GM23338 (cell line): ENCODE measurements around the gene XPO4. TPM values are rescaled to one million over a fixed set of nuclear protein-coding genes. Genes with fewer than 3 reads are reported as not detected.

Source experiments
- ATAC-seq: fragments of 200-7000 bp; cut with Tn5 transposase; 3 replicates; pipeline ENCODE4 v1.9.1; 2020
- DNase-seq: peaks from one replicate; pipeline ENCODE4 v3.0.0-alpha.2; 2015; ENCODE audit warnings: low spot score
- H2AFZ ChIP-seq: fragments of 200-600 bp; sonication (generic); 2 replicates; pipeline ENCODE4 v1.8.0; 2016; ENCODE audit warnings: antibody characterized with exemption, mild to moderate bottlenecking, moderate library complexity
- H3F3A ChIP-seq: fragments of 200-600 bp; sonication (generic); replicated peaks from 2 replicates; pipeline ENCODE4 v1.8.0; 2017; ENCODE audit warnings: antibody characterized with exemption, mixed run types, low read depth
- H3K27ac ChIP-seq: fragments of 200-600 bp; sonication (generic); 2 replicates; pipeline ENCODE4 v1.6.1; 2016; ENCODE audit warnings: low read depth
- H3K27me3 ChIP-seq: fragments of 200-600 bp; sonication (generic); 2 replicates; pipeline ENCODE4 v1.8.0; 2016; ENCODE audit warnings: mild to moderate bottlenecking, mixed run types, moderate library complexity; ENCODE audit not compliant: insufficient read depth
- H3K36me3 ChIP-seq: fragments of 200-600 bp; sonication (generic); 2 replicates; pipeline ENCODE4 v1.8.0; 2016; ENCODE audit warnings: mild to moderate bottlenecking; ENCODE audit not compliant: insufficient read depth
- H3K4me1 ChIP-seq: fragments of 200-600 bp; sonication (generic); 2 replicates; pipeline ENCODE4 v1.8.0; 2016; ENCODE audit warnings: mild to moderate bottlenecking, moderate library complexity; ENCODE audit not compliant: insufficient read depth
- H3K4me2 ChIP-seq: fragments of 200-600 bp; sonication (generic); 2 replicates; pipeline ENCODE4 v1.7.1; 2017; ENCODE audit warnings: mixed run types
- H3K4me3 ChIP-seq: fragments of 200-600 bp; sonication (generic); 2 replicates; pipeline ENCODE4 v1.6.1; 2016; ENCODE audit warnings: mixed run types
- H3K79me2 ChIP-seq: fragments of 200-600 bp; sonication (generic); replicated peaks from 2 replicates; pipeline ENCODE4 v1.8.0; 2017; ENCODE audit warnings: mild to moderate bottlenecking; ENCODE audit not compliant: insufficient read depth
- H3K9me2 ChIP-seq: fragments of 200-600 bp; sonication (generic); 2 replicates; pipeline ENCODE4 v1.8.0; 2017; ENCODE audit not compliant: insufficient read depth
- H4K20me1 ChIP-seq: fragments of 200-600 bp; sonication (generic); replicated peaks from 2 replicates; pipeline ENCODE4 v1.8.0; 2017; ENCODE audit warnings: mild to moderate bottlenecking; ENCODE audit not compliant: insufficient read depth
- H3K27ac Mint-ChIP-seq: 2 replicates; pipeline ENCODE4 v1.8.0; 2020; ENCODE audit warnings: inconsistent platforms, mild to moderate bottlenecking, moderate library complexity, mixed read lengths
- H3K27me3 Mint-ChIP-seq: 3 replicates; pipeline ENCODE4 v1.8.0; 2022; ENCODE audit warnings: low read depth, mild to moderate bottlenecking, moderate library complexity, mixed read lengths, inconsistent platforms; ENCODE audit not compliant: insufficient read depth, poor library complexity
- H3K36me3 Mint-ChIP-seq: 3 replicates; pipeline ENCODE4 v1.8.0; 2021; ENCODE audit warnings: low read depth, mild to moderate bottlenecking, inconsistent platforms, moderate library complexity, mixed read lengths
- H3K4me1 Mint-ChIP-seq: 3 replicates; pipeline ENCODE4 v1.8.0; 2020; ENCODE audit warnings: mild to moderate bottlenecking, inconsistent platforms, mixed read lengths
- H3K4me3 Mint-ChIP-seq: 3 replicates; pipeline ENCODE4 v1.8.0; 2021; ENCODE audit warnings: moderate library complexity, mild to moderate bottlenecking, inconsistent platforms, mixed read lengths
- H3K9me3 Mint-ChIP-seq: 3 replicates; pipeline ENCODE4 v1.8.0; 2020; ENCODE audit warnings: moderate library complexity, mild to moderate bottlenecking, inconsistent platforms, mixed read lengths
- CREB1 ChIP-seq: fragments of 250-450 bp; sonication (Bioruptor Pico); IDR thresholded peaks from 2 replicates; pipeline ENCODE4 v1.5.0; 2020; ENCODE audit warnings: low read depth, mild to moderate bottlenecking, moderate library complexity
- CTCF ChIP-seq, 2 experiments: fragments of 200-600 bp in 1 of 2; sonication (generic) in 1 of 2; conservative IDR thresholded peaks; 2 replicates each; pipeline versions ENCODE4 v1.5.1 to v1.6.1; 2016 to 2017; ENCODE audit warnings: antibody characterized with exemption in 2 of 2, low read depth in 2 of 2, mild to moderate bottlenecking in 2 of 2, moderate library complexity in 1 of 2
- EZH2 ChIP-seq: fragments of 200-600 bp; sonication (generic); IDR thresholded peaks from one replicate; pipeline ENCODE4 v1.8.0; 2017; ENCODE audit warnings: antibody characterized with exemption, mild to moderate bottlenecking, low read depth; ENCODE audit not compliant: unreplicated experiment
- EZH2phosphoT487 ChIP-seq: fragments of 200-600 bp; sonication (generic); IDR thresholded peaks from one replicate; pipeline ENCODE4 v1.8.1; 2018; ENCODE audit warnings: antibody characterized with exemption; ENCODE audit not compliant: unreplicated experiment
- JUNB ChIP-seq: IDR thresholded peaks from one replicate; pipeline ENCODE4 v1.6.1; 2016; ENCODE audit warnings: antibody characterized with exemption; ENCODE audit not compliant: unreplicated experiment
- NANOG ChIP-seq: IDR thresholded peaks from 2 replicates; pipeline ENCODE4 v1.6.1; 2016; ENCODE audit warnings: antibody characterized with exemption, borderline replicate concordance
- POLR2AphosphoS5 ChIP-seq: IDR thresholded peaks from 2 replicates; pipeline ENCODE4 v1.6.1; 2016; ENCODE audit warnings: antibody characterized with exemption, low read depth
- STAT1 ChIP-seq: IDR thresholded peaks from one replicate; pipeline ENCODE4 v1.6.1; 2016; ENCODE audit warnings: antibody characterized with exemption; ENCODE audit not compliant: unreplicated experiment
- ZNF114 ChIP-seq: fragments of 250-450 bp; sonication (Bioruptor Pico); IDR thresholded peaks from 2 replicates; pipeline ENCODE4 v1.5.0; 2020; ENCODE audit warnings: mild to moderate bottlenecking, moderate library complexity
- ZNF462 ChIP-seq: fragments of 250-450 bp; sonication (Bioruptor Pico); IDR thresholded peaks from 2 replicates; pipeline ENCODE4 v1.5.0; 2020; ENCODE audit warnings: mild to moderate bottlenecking, moderate library complexity
- polyA plus RNA-seq: library from polyadenylated mRNA; unstranded; fragments of >200 nt; fragmentation: Nextera tagmentation; extraction: Ambion mirVana; gene quantifications from 2 replicates; pipeline ENCODE4 v1.2.1, GENCODE V29; 2016
- total RNA-seq: library from RNA; depleted of rRNA; stranded (reverse); fragments of >200 nt; shearing (Covaris generic); gene quantifications from 2 replicates; pipeline ENCODE4 v1.2.3, GENCODE V29; 2014
- TF ChIP-seq, protein P1 (sequence below): IDR thresholded peaks from 2 replicates; pipeline ENCODE4 v1.6.1; 2016; ENCODE audit warnings: antibody characterized with exemption
- TF ChIP-seq, protein P2 (sequence below): IDR thresholded peaks from one replicate; pipeline ENCODE4 v1.6.1; 2018; ENCODE audit warnings: antibody characterized with exemption; ENCODE audit not compliant: unreplicated experiment

XPO4 gene
- total and polyA plus RNA-seq, 2 experiments from 2014 or later: 14.1 to 57.8 TPM

GRCh38 chr13:20908714-20909497 is 6.4 kb upstream of the XPO4 start (continued):
- TF ChIP-seq, protein P1, sequence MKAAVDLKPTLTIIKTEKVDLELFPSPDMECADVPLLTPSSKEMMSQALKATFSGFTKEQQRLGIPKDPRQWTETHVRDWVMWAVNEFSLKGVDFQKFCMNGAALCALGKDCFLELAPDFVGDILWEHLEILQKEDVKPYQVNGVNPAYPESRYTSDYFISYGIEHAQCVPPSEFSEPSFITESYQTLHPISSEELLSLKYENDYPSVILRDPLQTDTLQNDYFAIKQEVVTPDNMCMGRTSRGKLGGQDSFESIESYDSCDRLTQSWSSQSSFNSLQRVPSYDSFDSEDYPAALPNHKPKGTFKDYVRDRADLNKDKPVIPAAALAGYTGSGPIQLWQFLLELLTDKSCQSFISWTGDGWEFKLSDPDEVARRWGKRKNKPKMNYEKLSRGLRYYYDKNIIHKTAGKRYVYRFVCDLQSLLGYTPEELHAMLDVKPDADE: no peak
- TF ChIP-seq NANOG (no peak), JUNB (no peak), POLR2AphosphoS5 (no peak), EZH2phosphoT487 (no peak), STAT1 (no peak), CREB1 (CRISPR knock-in tag) (no peak), ZNF114 (no peak), CTCF (conservative IDR thresholded peaks at IDR 0.05; ENCODE audit: low read depth in 2 of 2) (no peak), EZH2 (no peak)
- TF ChIP-seq, protein P2, sequence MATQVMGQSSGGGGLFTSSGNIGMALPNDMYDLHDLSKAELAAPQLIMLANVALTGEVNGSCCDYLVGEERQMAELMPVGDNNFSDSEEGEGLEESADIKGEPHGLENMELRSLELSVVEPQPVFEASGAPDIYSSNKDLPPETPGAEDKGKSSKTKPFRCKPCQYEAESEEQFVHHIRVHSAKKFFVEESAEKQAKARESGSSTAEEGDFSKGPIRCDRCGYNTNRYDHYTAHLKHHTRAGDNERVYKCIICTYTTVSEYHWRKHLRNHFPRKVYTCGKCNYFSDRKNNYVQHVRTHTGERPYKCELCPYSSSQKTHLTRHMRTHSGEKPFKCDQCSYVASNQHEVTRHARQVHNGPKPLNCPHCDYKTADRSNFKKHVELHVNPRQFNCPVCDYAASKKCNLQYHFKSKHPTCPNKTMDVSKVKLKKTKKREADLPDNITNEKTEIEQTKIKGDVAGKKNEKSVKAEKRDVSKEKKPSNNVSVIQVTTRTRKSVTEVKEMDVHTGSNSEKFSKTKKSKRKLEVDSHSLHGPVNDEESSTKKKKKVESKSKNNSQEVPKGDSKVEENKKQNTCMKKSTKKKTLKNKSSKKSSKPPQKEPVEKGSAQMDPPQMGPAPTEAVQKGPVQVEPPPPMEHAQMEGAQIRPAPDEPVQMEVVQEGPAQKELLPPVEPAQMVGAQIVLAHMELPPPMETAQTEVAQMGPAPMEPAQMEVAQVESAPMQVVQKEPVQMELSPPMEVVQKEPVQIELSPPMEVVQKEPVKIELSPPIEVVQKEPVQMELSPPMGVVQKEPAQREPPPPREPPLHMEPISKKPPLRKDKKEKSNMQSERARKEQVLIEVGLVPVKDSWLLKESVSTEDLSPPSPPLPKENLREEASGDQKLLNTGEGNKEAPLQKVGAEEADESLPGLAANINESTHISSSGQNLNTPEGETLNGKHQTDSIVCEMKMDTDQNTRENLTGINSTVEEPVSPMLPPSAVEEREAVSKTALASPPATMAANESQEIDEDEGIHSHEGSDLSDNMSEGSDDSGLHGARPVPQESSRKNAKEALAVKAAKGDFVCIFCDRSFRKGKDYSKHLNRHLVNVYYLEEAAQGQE: no peak

- no peak overlapping the region for H3K27ac Mint-ChIP-seq
- TF ChIP-seq ZNF462 (CRISPR knock-in tag): no peak
These were observed 2.4 kb upstream of the XPO4 start for GRCh38 chr13:20904908-20905307.

More at GRCh38 chr13:20904908-20905307, 2.4 kb upstream of the XPO4 start:
- Mint-ChIP-seq H3K4me3 (no peak overlapping the region), H3K4me1 (peaks cover 13% of the 10 kb centered on the region), H3K27me3 (peaks cover 12% of the 10 kb centered on the region), H3K9me3 (peaks cover 6% of the 10 kb centered on the region), H3K36me3 (peaks cover 1% of the 10 kb centered on the region)
- Histone ChIP-seq H4K20me1 (0 out of 2 replicates have a peak, but pooled peaks cover 2% of the 10 kb centered on the region), H3K36me3 (no peaks in the 10 kb centered on the region), H3K27me3 (no peaks in the 10 kb centered on the region), H3K79me2 (peaks cover 26% of the 10 kb centered on the region), H3K4me3 (no peak overlapping the region), H3K4me2 (no peak overlapping the region), H2AFZ (no peak overlapping the region), H3K4me1 (peaks cover 9% of the 10 kb centered on the region), H3F3A (no peaks in the 10 kb centered on the region), H3K27ac (no peak overlapping the region), H3K9me2 (no peaks in the 10 kb centered on the region)
- no peak for DNase-seq
- no peak for ATAC-seq
